ENCODE measurements around the gene LNPEP.

The LNPEP gene

DNA sequence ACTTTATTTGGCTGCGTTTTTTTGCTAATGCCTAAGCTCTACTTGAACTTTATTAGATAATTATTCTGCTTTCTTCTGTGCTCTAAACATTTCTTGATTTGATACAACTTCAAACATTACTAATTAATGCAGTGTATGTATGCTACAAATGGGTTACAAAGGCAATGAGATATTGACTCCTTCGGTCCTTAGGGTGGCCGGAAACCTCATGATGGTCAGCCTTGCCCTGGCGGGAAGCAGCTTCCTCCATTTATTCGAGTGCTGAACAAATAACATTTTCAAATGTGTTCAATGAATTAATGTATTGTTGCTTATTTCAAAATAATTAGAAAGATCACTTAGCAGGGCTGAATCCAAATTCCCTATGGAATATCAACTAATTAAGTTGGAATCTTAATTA lies 3.9 kb upstream of the LNPEP start:
- no peak for DNase-seq (ENCODE audit: low read depth)
- TF ChIP-seq CTCF (IDR thresholded peaks at IDR 0.05; ENCODE audit: control insufficient read depth, insufficient read depth, low read depth, low read length, missing control alignments), result no peak
- H3K4me3 ChIP-seq (ENCODE audit: control insufficient read depth, low read depth, low read length), result no peak overlapping the region

GRCh38 chr5:96933764-96934707 lies 1.8 kb upstream of the LNPEP start:
- peak overlapping the region; percentile 77 for H3K4me3 ChIP-seq (ENCODE audit: control insufficient read depth, low read depth, low read length)
- TF ChIP-seq CTCF (IDR thresholded peaks at IDR 0.05; ENCODE audit: control insufficient read depth, insufficient read depth, low read depth, low read length, missing control alignments), result no peak
- peak; percentile 3 for DNase-seq (ENCODE audit: low read depth)

DNA sequence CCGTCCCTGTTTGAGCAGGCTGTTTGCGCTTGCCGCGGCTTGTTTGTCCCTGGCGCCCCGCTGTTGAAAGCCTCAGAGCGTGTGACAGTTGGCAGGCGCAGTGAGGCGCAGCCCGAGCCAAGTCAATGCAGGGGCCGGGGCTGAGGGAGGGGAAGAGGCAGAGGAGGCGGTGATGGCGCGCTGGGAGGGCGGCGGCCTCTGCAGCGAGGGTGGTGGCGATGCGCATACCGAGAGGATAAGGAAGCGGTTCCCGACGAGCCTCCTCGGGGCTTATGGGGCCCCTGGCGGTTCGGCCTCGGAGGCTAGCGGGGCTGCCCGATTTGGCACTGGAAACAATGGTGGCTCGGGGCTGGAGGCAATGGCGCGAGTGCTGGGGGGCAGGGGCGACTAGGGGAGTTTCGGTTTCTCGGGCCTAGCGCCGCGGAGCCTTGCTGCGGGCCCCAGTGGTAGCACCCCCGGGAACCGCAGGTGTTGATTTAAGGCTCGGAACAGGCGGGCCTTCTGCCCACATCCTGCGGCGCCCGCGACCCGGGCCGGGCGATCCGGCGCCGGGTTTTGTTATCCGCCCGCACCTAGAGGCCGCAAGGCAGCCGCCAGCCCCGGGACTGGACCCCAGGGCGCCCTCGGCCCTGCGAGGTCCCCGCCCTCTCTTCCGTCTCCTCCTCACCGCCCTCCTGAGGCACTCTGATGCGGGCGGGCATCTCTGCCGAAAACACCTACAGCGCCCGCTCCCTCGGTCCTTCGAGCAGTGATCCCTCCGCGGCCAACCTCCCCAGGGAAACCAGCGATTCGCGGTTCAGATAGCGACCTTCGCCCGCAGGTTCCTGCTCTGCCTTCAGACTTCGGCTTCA lies 947 bp upstream of the LNPEP start:
- peak; percentile 80 for DNase-seq (ENCODE audit: low read depth)

DNA sequence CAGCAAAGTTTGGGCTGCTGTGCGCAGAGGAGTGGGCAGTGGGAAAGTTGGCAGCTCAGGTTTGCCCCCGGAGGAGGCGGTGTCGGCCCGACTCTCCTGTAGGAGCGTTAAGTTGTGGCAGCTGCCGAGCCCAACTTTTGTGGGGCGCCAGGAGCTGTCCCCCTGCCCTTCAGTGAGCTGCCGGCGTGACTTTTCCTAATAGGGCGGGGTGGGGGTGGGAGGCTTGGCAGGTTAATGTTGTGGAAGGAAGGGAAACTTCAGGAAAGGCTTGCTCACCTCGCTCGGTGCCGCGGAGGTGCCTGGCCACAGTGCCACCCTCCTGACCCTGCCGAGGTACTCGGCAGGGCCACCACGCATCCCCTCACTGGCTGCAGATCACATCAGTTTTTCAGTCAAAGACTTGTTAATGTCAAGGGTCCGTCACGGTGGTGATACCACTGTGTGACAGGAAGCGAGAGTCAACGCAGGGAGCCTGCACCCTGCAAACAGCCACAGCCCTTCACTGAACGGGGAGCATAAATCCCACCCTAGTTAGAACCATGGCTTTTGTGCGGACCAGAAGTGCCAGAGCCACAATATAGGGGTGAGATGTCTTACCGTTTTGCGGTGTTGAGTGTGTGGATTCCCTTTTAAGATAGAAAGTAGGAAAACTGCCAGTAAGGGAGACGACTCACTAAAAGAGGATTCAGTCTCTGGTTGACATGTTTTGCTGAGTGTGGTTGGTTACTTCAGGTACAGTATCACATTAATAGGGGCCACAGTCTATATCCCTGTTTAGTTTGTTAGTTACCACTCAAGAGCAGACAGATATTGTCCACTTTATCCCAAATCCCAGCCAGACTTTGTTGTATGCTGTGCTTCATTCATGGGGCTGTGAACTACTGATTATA lies 796 bp downstream of the LNPEP start:
- no peak for DNase-seq (ENCODE audit: low read depth)
- peak overlapping the region; percentile 77 for H3K4me3 ChIP-seq (ENCODE audit: control insufficient read depth, low read depth, low read length)
- no peak for TF ChIP-seq CTCF (IDR thresholded peaks at IDR 0.05; ENCODE audit: control insufficient read depth, insufficient read depth, low read depth, low read length, missing control alignments)

More for the DNA sequence above, 947 bp upstream of the LNPEP start:
- peak overlapping the region; percentile 77 for H3K4me3 ChIP-seq (ENCODE audit: control insufficient read depth, low read depth, low read length)
- peak; percentile 1 for TF ChIP-seq CTCF (IDR thresholded peaks at IDR 0.05; ENCODE audit: control insufficient read depth, insufficient read depth, low read depth, low read length, missing control alignments)

DNA sequence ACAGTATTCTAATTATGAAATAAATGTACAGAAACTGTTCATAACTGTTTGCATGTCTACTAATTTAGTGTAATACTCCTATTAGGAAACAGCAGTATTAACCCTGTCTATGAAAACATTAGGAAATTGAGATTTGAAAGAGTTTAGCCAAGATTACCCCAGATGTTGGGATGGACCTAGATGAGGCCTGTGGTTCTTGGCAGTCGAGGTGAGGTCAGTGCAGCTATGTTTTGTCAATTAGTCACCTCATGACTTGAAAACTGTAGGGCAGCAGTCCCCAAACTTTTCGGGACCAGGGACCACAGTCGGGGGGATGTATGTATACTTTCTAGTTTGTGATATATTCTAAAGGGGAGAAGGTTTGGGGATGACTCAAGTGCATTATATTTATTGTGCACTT lies 4.7 kb downstream of the LNPEP start:
- no peak for DNase-seq (ENCODE audit: low read depth)
- TF ChIP-seq CTCF (IDR thresholded peaks at IDR 0.05; ENCODE audit: control insufficient read depth, insufficient read depth, low read depth, low read length, missing control alignments), result no peak
- no peak overlapping the region for H3K4me3 ChIP-seq (ENCODE audit: control insufficient read depth, low read depth, low read length)

- no peak for DNase-seq (ENCODE audit: low read depth)
- no peak overlapping the region for H3K4me3 ChIP-seq (ENCODE audit: control insufficient read depth, low read depth, low read length)
- no peak for TF ChIP-seq CTCF (IDR thresholded peaks at IDR 0.05; ENCODE audit: control insufficient read depth, insufficient read depth, low read depth, low read length, missing control alignments)
Measured at GRCh38 chr5:96941140-96941539, 5.3 kb downstream of the LNPEP start.

All from AG09309 (cell line).